Fibroblast of villous mesenchyme (primary cell): ENCODE data around the gene LIMS3. TPM values are rescaled to one million over a fixed set of nuclear protein-coding genes. Genes with fewer than 3 reads are reported as not detected.
"Not testable (repeated sequence)": the region's sequence is repeated elsewhere in the genome, so short reads cannot be mapped to it uniquely, and the experiment has no call there.

Experiments
- DNase-seq: peaks from one replicate; pipeline ENCODE4 v3.0.0-alpha.2; 2010; ENCODE audit warnings: low read depth
- H3K4me3 ChIP-seq: 2 replicates; pipeline ENCODE4 v1.5.1; 2011; ENCODE audit warnings: low read depth, mild to moderate bottlenecking, low read length
- total RNA-seq: library from RNA; depleted of rRNA; stranded (reverse); fragments of >200 nt; gene quantifications from 2 replicates; pipeline ENCODE4 v1.2.3, GENCODE V29; 2012

LIMS3 gene
- total RNA-seq, 1 donor, result 14.2 TPM

DNA sequence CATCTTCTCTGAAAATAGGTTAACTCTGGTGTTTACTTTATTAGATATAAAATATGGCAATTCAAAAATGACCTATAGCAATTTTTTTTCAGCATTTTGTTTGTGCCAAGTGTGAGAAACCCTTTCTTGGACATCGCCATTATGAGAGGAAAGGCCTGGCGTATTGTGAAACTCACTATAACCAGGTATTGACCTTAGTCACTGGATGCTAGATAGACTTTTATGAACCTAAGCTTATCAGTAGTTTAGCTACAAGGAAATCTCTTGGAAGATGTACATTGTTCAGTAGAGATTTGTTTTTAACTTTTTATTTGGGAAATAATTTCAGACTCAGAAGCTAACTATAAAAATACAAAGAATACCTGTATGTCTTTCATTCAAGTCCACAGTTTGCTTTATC is 21.7 kb downstream of the LIMS3 start:
- not testable (repeated sequence) for DNase-seq, H3K4me3 ChIP-seq

DNA sequence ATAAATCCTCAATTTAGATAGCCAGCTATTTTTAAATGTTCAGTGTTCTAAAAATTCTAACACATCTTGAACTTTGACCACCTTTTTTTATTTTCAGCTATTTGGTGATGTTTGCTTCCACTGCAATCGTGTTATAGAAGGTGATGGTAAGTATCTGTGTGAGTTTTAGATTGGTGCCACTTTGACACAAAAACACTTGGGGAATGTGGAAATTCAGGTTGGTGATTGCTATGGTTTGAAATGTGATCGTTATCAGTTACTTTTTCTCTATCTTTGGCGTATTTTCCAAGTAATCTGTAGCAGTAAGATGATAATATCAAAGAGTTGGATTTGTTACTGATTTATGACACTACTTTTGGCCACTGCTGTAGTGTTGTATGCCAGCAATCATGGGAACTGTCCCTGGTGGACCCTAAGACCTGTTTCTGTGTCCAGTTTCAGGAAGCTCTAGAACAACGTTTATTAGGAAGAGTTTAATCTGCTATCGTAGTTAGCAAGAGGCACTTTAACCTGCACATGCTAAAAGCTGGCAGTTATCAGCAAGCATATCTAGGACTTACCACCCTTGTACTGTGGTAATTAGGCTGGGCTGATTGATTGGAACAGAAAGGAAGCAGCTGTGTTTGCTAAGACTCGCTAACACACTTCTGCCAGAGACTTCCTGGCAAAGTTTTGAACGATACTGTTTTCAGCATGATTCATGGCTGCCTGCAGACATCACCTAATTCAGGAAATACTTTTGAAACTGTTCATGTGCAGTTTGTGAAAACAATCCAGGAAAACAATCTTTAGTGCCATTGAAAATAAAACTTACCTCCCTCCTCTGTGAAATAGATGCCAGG is 23.3 kb downstream of the LIMS3 start:
- not testable (repeated sequence) for H3K4me3 ChIP-seq, DNase-seq

DNA sequence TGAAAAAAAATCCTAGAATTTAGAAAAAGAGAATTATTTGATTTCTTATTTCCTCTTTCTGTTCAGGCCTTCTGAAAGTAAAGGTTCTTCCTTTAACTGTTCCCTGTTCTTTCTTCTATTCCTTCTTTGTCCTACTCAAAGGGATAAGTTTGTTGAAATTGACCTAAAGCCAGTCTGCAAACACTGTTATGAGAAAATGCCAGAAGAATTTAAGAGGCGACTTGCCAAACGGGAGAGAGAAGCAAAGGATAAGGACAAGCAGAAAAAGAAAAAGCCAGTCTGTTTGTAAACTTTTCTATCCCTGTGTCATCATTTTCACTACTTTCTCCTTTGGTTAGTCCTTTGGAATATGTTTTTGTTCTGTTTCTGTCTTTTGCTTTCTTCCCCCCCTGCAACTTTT is 26.0 kb downstream of the LIMS3 start:
- H3K4me3 ChIP-seq, DNase-seq: not testable (repeated sequence)

DNA sequence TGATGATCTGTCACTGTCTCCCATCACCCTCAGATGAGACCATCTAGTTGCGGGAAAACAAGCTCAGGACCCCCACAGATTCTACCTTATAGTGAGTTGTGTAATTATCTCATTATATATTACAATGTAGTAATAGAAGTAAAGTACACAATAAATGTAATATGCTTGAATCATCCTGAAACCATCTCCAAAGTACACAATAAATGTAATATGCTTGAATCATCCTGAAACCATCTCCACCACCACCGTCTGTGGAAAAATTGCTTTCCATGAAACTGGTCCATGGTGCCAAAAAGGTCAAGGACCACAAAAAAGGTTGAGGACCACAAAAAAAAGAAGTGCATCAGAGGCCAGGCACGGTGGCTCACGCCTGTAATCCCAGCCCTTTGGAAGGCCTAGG is 29.3 kb downstream of the LIMS3 start:
- DNase-seq, H3K4me3 ChIP-seq: not testable (repeated sequence)

DNA sequence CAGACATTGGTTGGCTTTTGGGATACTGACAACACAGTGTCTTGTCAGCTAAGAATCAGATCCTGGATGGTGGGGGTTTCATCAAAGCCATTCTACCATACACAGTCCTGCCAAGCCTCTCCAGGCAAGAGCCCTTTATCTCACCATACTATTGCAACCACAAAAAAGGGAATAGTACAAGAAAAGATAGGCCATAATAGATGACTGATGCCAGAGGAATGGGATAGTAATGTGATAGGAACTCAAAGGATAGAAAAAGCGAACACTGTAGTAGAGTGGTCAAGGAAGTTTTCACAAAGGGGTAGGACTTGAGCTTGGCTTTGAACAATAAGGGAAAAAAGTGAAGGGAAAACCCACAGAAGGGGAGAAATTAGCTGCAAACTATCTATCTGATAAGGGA is 30.7 kb downstream of the LIMS3 start:
- DNase-seq, H3K4me3 ChIP-seq: not testable (repeated sequence)

DNA sequence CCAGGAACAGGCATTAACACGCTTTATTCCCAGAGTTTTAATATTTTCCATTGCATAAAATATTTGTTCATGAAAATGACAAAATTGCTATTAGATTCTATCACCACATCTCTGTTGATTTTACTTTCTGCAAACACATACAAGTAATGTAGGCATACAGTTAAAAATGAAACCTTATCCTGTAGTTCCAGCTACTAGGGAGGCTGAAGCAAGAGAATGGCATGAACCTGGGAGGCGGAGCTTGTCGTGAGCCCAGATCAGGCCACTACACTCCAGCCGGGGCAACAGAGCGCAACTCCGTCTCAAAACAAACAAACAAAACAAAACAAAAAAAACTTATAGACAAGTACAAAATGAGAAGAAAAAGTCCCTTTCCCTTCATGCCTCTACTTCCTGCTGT is 38.0 kb downstream of the LIMS3 start:
- not testable (repeated sequence) for DNase-seq

DNA sequence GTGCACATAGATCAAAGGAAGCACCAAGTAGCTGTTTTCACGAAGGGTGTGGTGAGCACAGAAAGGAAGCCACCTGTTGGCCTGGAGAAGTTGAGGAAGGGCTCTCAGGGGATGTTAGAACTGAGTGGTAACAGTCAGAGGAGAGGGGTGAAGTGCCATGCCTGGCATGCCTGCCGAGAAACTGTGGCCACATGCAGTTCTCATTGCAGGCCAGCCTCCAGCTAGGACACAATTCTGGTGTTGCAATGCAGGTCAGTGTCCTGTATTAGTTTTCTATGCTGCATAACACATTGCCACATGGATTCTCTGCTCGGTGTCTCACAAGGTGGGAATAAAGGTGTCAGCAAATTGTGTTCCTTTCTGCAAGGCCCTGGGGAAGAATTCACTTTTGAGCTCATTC is 46.9 kb downstream of the LIMS3 start:
- not testable (repeated sequence) for H3K4me3 ChIP-seq, DNase-seq

More for the DNA sequence above, 38.0 kb downstream of the LIMS3 start:
- H3K4me3 ChIP-seq, result not testable (repeated sequence)

DNA sequence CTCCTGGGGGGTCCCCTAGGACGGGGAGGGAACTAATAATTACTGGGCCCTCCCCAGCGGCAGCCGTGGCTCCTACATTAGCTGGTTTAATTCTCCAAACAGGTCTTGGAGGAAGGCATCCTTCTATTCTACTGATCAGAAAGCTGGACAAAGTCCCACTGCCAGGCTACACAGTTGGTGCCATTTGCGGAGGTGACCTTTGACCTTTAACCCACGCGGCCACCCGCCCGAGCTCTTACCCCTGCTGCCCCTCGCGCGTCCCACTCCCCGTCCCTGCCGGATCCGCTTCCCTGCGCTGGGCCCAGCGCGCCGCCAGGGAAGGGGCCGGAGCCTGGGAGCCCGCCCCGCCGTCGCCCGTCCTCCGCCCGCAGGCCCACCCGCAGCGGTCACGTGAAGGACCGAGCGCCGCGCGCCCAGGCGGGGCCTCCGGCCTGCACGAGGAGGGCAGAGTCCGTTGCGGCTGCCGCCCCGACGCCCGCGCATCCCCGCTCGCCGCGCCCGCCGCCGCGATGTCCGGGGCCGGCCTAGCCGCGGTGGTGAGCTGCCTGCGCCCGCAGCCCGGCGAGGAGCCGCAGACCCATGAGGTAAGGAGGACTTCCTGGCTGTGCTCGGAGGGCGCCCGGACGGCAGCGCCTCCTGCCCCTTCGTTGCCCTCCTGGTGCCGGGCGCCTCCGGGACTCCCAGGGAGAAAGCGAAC is 48.9 kb downstream of the LIMS3 start:
- DNase-seq, H3K4me3 ChIP-seq: not testable (repeated sequence)

DNA sequence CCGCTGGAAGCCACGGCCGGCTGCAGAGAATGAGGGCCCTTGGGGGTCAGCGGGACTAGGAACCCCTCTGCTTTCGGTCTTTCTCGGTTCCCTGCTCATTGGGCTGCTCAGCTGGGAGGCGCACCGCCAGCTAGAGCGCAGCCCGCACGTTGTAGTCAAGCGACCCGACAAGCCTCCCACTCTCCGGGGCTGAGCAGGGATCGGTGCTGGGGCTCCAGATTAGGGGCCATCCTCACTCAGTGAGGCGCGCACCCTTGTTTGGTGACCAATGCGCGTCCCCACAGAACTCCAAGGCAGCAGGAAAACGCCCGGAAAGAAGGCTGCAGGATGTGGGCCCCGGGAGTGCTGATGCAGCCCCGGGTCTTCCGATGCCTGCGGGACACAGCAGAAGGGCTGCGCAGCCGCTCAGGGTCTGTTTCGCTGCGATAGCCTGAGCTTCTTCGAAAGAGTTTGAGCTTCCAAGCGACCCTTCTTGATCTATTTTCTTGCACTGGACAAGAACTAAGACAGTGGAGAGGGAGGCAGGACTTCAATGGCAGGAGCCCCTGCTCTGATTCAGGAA is 49.6 kb downstream of the LIMS3 start:
- not testable (repeated sequence) for H3K4me3 ChIP-seq, DNase-seq

DNA sequence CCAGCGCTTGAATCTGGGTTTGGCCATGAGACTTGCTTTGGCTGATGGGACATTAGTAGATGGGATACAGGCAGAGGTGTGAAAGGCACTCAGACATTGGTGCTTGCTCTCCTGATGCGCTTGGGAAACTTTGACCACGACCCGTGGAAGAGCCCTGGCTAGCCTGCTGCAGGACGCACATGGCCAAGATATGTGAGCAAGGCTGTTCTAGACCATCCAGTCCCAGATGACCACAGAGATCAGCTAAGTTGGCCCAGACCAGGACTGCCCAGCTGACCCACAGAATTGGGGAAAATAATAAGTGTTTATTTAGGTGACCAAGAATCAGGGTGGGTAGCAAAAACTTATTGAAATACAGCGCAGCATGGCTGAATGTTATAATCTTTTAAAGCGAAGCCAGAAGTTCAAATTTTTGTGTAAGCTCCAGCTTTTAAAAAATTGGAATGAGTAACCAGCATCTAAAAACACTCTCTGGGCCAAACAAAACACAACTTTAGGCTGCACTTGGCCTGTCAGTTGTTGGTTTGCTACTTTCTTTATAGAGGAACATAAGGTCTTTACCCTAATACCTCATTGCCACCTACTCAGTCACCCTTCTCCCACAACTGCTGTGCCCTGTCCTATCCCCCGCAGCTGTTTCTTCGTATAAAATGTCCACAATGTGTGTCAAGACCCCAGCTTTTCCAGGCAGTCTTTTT is 51.8 kb downstream of the LIMS3 start:
- not testable (repeated sequence) for H3K4me3 ChIP-seq, DNase-seq

DNA sequence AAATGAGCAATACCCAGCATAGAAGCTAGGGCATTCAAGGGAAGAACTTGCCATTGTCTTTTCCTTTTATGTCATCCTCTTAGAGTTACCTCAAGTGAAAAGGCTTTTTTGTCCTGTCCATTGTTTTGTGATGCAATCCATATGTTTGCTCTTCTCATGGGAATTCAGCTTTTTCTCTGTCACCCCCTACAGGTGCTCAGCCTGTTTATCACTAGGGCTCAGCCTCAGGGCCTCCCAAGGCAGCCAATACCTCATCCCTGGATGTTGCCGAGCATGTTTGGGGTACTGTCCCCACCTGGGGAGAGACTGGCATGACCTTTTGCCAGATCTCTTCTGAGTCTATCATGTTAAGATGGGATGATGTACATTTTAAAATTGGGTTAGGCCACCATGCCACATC is 65.5 kb downstream of the LIMS3 start:
- not testable (repeated sequence) for DNase-seq, H3K4me3 ChIP-seq

DNA sequence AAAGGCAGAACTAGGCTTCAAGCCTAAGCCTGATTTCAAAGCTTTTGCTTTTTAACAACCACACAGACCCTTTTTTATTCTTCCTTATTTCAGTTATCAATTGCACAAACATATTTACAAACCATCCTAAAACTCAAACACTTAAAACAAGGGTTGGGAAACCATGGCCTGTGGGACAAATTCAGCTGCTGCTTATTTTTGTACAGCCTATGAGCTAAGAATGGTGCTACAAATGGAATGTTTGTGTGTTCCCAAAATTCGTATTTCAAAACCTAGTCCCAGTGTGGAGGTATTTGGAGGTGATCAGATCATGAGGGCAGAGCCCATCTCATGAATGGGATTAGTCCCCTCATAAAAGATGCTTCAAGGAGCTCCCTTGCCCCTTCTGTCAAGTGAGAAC is 67.0 kb downstream of the LIMS3 start:
- DNase-seq, H3K4me3 ChIP-seq: not testable (repeated sequence)

DNA sequence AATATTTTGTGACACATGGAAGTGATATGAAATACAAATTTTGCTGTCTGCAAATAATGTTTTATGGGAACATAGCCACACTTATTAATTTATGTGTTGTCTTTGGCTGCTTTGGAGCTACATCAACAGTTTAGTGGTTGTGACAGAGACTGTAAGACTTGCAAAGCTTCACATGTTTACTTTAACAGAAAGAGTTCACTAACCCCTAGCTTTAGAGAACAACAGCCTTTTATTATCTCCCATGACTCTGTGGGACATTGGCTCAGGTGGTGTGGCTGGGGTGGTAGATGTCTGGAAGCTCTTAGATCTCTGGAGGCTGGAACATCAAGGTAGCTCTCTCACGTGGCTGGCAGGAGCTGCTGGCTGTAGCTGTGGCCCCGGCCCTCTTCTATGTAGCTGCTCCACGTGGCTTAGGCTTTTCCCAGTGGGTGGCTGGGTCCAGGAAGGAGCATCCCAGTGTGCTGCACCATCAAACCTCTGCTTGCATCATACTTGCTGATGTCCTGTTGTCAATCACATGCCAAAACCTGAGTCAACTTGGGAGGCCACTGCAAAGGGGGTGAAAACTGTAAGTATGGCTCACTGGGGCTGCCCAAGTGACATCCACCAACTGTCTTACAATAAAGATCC is 67.7 kb downstream of the LIMS3 start:
- H3K4me3 ChIP-seq, result not testable (repeated sequence)

DNA sequence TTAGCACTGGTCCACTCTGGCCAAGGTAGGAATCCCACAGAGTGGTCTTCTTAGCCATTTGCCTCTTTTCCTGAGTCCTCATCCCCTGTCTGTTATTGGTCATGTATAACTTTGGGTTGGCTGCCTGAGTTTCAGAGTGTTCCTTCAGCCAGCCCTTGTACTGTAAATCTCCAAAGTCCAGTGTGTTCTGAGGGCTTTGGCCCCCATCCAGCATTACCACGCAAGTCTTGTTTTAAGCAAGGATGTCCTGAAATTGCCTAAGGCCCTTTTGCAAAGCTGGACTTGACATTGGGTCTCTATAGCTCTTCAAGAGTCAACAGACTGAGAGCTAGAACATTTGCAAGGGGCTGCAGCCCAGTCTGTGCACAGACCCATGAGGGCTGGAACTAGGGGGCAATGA is 68.4 kb downstream of the LIMS3 start:
- H3K4me3 ChIP-seq, DNase-seq: not testable (repeated sequence)

More for the DNA sequence above, 67.7 kb downstream of the LIMS3 start:
- not testable (repeated sequence) for DNase-seq

DNA sequence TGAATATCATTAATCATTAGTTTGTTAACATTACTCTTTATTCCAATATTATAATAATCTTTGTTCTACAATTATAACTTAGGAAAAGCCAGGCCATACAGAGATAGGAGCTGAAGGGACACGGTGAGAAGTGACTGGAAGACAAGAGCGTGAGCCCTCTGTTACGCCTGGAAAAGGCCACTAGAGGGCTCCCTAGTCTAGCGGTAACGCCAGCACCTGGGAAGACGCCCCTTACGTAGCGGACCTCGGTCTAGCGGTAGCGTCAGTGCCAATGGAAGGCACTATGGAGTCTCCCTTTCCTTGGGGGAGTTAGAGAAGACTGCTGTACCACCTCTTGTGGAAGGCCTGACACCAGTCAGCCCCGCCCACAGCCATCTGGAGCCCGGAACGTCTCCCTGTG is 71.4 kb downstream of the LIMS3 start:
- not testable (repeated sequence) for DNase-seq, H3K4me3 ChIP-seq

DNA sequence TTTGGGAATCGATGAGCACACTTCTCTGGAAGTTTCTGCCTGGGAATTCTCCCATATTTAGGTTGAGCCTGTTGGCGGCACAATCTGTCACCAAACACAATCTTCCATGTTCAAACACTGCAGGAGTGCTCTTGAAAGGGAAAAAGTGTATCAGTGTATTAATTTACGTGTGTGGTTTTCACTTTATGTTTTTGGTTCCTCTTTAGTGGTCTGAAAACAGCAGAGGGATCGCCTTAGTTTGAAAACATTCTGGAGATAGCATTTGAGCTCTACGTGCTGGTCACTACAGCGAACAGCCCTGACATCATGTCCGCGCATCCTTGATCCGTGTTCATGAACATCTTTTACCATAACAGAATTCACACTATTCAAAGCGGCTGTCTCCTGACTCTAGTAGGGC is 73.2 kb downstream of the LIMS3 start:
- not testable (repeated sequence) for H3K4me3 ChIP-seq, DNase-seq
